Measurements from ENCODE around the gene NT5DC1.

NT5DC1 gene

GRCh38 chr6:116064666-116065065 lies 36.0 kb upstream of the NT5DC1 start:
- H3K4me3 ChIP-seq (ENCODE audit: low read depth, low read length), result no peak overlapping the region
- POLR2A ChIA-PET, result no interaction called here
- H3K4me1 ChIP-seq (ENCODE audit: control insufficient read depth, insufficient read depth, low read length), result no peaks in the 10 kb centered on the region
- H3K27ac ChIP-seq (ENCODE audit: extremely low read depth, low read depth, low read length), result no peak overlapping the region
- H3K9me3 ChIP-seq (ENCODE audit: control insufficient read depth, insufficient read depth, low read depth, low read length), result no peaks in the 10 kb centered on the region
- TF ChIP-seq ZNF404 (tag by site-specific recombination; IDR thresholded peaks at IDR 0.05) (no peak), OVOL3 (tag by site-specific recombination; IDR thresholded peaks at IDR 0.05) (no peak), ZNF37A (tag by site-specific recombination; IDR thresholded peaks at IDR 0.05) (no peak), PRDM4 (tag by site-specific recombination; IDR thresholded peaks at IDR 0.05) (no peak), KLF8 (tag by site-specific recombination; IDR thresholded peaks at IDR 0.05) (no peak), ZFP3 (tag by site-specific recombination; IDR thresholded peaks at IDR 0.05; ENCODE audit: low read depth) (no peak), ZNF248 (tag by site-specific recombination; IDR thresholded peaks at IDR 0.05) (no peak)
- CTCF ChIA-PET, result no interaction called here
- no peaks in the 10 kb centered on the region for H3K36me3 ChIP-seq (ENCODE audit: control insufficient read depth in 2 of 2, insufficient read depth in 1 of 2, low read length in 2 of 2)

- no peaks in the 10 kb centered on the region for H3K36me3 ChIP-seq (ENCODE audit: control insufficient read depth in 2 of 2, insufficient read depth in 1 of 2, low read length in 2 of 2)
Measured at GRCh38 chr6:116066789-116067188, 33.9 kb upstream of the NT5DC1 start.

More at GRCh38 chr6:116066789-116067188, 33.9 kb upstream of the NT5DC1 start:
- no peak for TF ChIP-seq GLIS2 (tag by site-specific recombination; IDR thresholded peaks at IDR 0.05)
- no peak for TF ChIP-seq FEZF1 (tag by site-specific recombination; IDR thresholded peaks at IDR 0.05)
- TF ChIP-seq SETDB1 (IDR thresholded peaks at IDR 0.05; ENCODE audit: insufficient read length, low read length), result no peak
- TF ChIP-seq ZBTB21 (tag by site-specific recombination; IDR thresholded peaks at IDR 0.05), result no peak
- TF ChIP-seq WT1 (tag by site-specific recombination; IDR thresholded peaks at IDR 0.05), result no peak
- TF ChIP-seq ZNF184 (tag by site-specific recombination; IDR thresholded peaks at IDR 0.05), result no peak
- TF ChIP-seq ZNF155 (tag by site-specific recombination; IDR thresholded peaks at IDR 0.05), result no peak
- TF ChIP-seq ZNF48 (tag by site-specific recombination; IDR thresholded peaks at IDR 0.05), result no peak
- TF ChIP-seq ZNF223 (tag by site-specific recombination; IDR thresholded peaks at IDR 0.05), result no peak
- no peak for TF ChIP-seq ZNF555 (tag by site-specific recombination; conservative IDR thresholded peaks at IDR 0.05)
- TF ChIP-seq ZNF768 (tag by site-specific recombination; IDR thresholded peaks at IDR 0.05), result no peak
- TF ChIP-seq ZNF548 (tag by site-specific recombination; IDR thresholded peaks at IDR 0.05), result no peak
- TF ChIP-seq ZBTB6 (tag by site-specific recombination; IDR thresholded peaks at IDR 0.05), result no peak
- no peak for TF ChIP-seq ZNF292 (tag by site-specific recombination; IDR thresholded peaks at IDR 0.05; ENCODE audit: borderline replicate concordance, low read depth)
- TF ChIP-seq ZNF660 (tag by site-specific recombination; IDR thresholded peaks at IDR 0.05), result no peak
- TF ChIP-seq ZNF596 (tag by site-specific recombination; IDR thresholded peaks at IDR 0.05), result no peak
- no peak for TF ChIP-seq ZNF138 (tag by site-specific recombination; IDR thresholded peaks at IDR 0.05; ENCODE audit: borderline replicate concordance)
- TF ChIP-seq ZBTB49 (tag by site-specific recombination; IDR thresholded peaks at IDR 0.05; ENCODE audit: low read depth), result no peak
- no peak for TF ChIP-seq ZNF324 (tag by site-specific recombination; IDR thresholded peaks at IDR 0.05)
- no peak overlapping the region for H3K27ac ChIP-seq (ENCODE audit: extremely low read depth, low read depth, low read length)
- no peaks in the 10 kb centered on the region for H3K9me3 ChIP-seq (ENCODE audit: control insufficient read depth, insufficient read depth, low read depth, low read length)
- no peak overlapping the region for H3K4me3 ChIP-seq (ENCODE audit: low read depth, low read length)
- CTCF ChIA-PET, result interaction anchor here (0.7 to 1.5 kb wide), 2 partner anchors 14 to 82 kb away, joined by 4 to 6 read pairs; no protein-coding TSS in a partner anchor
- H3K4me1 ChIP-seq (ENCODE audit: control insufficient read depth, insufficient read depth, low read length), result no peaks in the 10 kb centered on the region
- POLR2A ChIA-PET, result no interaction called here
